GM19455 (cell line): ENCODE results near the gene FUS.

Experiments used
- ATAC-seq: cut with Tn5 transposase; IDR thresholded peaks from one replicate; pipeline ENCODE4 v1.9.1; 2021; ENCODE audit not compliant: unreplicated experiment

The FUS gene

DNA sequence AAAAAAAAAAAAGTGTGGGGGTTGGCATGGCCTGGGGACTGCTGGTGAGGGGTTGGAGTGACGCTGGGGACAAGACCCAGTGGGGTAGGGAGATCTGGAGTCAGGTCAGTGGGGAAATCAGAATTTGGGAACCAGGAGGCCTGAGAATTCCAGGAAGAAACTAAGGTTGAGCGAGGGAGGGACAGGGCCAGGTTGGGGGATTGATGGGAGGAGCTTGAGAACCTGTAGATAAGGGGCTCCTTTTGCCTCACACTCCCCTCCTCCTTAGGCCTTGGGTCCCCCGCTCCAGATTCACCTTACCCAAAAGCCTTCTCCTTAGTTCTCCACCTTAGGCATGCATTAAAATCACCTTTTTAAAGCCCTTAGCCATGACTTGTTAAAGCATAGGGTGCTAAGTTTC, 45.3 kb downstream of the FUS start:
- no peak for ATAC-seq

- ATAC-seq: no peak
These were observed 48.3 kb downstream of the FUS start for GRCh38 chr16:31228206-31228605.

DNA sequence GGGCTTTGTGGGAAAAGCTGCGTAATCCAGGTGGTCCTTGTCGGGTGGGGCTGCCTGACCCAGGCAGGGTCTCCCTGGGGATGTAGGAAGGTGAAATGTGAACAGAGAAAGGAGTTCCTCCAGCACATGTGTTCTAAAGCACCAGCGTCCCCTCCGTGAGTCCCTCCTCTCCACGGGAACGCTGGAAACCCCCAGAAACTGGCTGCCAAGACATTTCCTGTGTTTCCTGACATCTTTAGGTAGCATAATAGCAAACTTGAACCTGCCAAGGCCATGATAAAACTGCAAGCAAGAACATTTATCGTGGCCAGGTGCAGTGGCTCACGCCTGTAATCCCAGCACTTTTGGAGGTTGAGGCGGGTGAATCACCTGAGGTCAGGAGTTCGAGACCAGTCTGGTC, 49.6 kb downstream of the FUS start:
- no peak for ATAC-seq

GRCh38 chr16:31238041-31238440, 58.1 kb downstream of the FUS start:
- ATAC-seq: no peak
